Activated CD4-positive, alpha-beta T cell treated with anti-CD3 and anti-CD28 coated beads, Interleukin-2, amount 50 U/mL, for 48 hours (primary cell): ENCODE results near the gene SYNDIG1.

Experiments
- DNase-seq, 2 experiments: peaks; one replicate each; pipeline ENCODE4 v3.0.0-alpha.2; 2020

The SYNDIG1 gene

GRCh38 chr20:24699321-24700165 is 230.1 kb downstream of the SYNDIG1 start:
- DNase-seq = no peak

DNA sequence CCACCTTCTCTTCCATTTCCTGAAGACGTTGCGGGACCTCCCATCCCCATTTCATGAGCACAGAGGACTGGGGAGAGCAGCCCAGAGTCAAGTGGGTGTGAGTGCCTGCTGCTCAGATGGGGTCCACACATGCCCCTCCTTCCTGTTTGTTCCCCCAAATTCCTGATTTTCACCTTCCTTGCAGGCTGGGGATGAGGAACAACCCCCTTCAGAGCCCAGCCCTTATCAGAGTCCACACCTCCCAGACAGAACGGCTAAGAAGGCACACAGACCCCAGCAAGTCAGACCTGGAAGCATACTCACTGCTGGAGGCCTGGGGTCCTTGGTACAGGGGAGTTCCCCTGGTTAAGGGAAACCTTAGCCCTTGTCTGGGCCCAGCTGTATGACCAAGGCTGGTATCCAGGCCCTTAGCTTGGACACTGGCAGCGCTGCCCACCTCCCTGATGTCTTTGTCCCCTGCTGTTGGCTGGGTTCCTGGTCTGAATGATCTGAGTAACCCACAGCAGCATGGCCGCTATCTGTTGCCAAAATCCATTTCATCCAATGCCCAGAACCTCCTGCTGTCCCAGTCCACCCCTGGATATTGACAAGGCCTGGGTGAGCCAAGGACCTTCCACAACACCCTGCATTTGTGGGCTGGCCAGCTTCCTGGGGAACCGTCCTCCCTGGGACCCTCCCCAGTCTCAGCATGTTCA is 230.9 kb downstream of the SYNDIG1 start:
- no peak for DNase-seq

- DNase-seq = no peak
These were observed 231.6 kb downstream of the SYNDIG1 start for GRCh38 chr20:24701027-24701426.

GRCh38 chr20:24701668-24702067 is 232.2 kb downstream of the SYNDIG1 start:
- no peak for DNase-seq

GRCh38 chr20:24702501-24703283 is 233.3 kb downstream of the SYNDIG1 start:
- DNase-seq = no peak

- DNase-seq = no peak
These were observed 233.8 kb downstream of the SYNDIG1 start for GRCh38 chr20:24703284-24703610.

DNA sequence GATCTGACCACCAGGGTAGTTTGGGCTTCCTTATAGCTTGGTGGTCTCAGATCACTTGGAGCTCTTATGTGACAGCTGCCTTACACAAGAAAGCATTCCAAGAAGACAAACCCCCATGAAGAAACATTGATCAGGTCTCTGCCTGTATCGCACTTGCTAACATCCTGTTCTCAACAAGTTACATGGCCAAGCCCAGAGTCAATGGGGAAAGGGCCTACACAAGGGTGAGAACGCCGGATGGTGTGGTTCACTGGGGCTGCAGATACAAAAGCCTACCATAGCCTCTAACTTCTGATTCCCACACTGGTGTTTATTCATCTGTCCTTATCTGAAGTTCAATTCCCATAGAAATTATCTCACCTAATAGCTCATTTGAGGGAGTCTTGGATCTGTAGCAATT is 235.5 kb downstream of the SYNDIG1 start:
- no peak for DNase-seq

DNA sequence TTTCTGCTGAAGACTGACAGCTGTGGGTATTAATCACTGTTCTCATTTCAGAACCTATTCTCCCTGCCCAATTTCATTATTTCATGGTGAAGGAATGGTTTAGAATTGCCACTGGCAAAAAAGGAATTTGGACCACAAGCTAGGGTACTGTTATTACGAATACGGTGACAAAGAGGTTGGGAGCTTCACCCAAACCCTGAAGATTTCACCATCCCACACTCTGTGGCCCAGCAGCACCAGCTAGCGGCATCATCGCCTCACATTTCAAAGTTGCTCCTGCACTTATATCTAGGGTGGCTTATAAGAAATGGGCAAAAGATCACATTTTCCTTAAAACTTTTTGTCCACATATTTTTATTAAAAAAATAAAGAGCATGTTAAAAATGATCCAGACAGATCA is 236.1 kb downstream of the SYNDIG1 start:
- no peak for DNase-seq

DNA sequence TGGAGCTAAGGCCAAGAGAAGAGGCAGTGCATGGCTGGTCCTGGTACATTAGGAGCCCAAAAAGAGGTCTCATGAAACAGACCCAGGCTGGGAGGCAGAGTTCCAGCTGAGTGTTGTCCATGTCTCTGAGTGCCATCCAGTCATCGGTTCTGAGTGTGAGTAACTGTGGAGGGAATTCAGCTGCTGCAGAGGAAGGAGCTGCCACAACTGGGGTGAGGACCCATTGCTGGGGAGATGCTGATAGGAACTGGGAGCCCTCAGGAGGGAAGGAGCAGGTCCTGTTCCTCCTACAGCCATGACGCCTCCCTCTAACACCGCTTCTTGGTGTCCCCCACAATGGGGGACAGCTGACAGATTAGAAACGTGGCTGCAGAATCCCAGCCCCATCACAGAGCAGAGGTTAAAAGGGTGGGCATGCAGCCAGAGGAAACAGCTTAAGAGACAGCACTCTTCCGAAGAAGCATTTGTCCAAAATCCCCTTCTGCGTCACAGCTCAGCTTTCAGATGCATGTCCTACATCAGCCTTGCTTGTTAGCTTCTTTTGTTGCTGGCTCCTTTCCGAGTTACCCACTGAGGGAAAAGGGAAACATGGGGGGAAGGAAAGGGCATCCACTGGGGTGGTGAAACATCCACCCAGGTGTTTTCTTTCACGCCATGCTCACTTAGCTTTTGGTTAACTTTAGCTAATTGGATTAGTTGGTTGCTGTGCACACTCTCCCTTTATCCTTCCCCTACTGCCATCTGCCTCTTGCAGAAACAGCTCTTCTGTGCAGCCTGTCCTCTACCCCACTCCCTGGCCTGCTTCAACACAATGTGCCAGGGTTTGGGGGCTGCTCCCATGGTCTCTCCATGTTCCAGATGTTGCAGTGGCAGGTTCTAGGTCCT is 239.2 kb downstream of the SYNDIG1 start:
- no peak for DNase-seq
